ENCODE data around the gene PAQR7. TPM values are rescaled to one million over a fixed set of nuclear protein-coding genes. Genes with fewer than 3 reads are reported as not detected.

Gene PAQR7
- total RNA-seq, 4 donors from 2014 or later: 2.3 to 5.3 (median 3.8) TPM

- TF ChIP-seq, protein P1, sequence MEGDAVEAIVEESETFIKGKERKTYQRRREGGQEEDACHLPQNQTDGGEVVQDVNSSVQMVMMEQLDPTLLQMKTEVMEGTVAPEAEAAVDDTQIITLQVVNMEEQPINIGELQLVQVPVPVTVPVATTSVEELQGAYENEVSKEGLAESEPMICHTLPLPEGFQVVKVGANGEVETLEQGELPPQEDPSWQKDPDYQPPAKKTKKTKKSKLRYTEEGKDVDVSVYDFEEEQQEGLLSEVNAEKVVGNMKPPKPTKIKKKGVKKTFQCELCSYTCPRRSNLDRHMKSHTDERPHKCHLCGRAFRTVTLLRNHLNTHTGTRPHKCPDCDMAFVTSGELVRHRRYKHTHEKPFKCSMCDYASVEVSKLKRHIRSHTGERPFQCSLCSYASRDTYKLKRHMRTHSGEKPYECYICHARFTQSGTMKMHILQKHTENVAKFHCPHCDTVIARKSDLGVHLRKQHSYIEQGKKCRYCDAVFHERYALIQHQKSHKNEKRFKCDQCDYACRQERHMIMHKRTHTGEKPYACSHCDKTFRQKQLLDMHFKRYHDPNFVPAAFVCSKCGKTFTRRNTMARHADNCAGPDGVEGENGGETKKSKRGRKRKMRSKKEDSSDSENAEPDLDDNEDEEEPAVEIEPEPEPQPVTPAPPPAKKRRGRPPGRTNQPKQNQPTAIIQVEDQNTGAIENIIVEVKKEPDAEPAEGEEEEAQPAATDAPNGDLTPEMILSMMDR (IDR thresholded peaks at IDR 0.05; ENCODE audit: low read depth): no peak
These were observed 41.0 kb upstream of the PAQR7 start for GRCh38 chr1:25916460-25916859.

DNA sequence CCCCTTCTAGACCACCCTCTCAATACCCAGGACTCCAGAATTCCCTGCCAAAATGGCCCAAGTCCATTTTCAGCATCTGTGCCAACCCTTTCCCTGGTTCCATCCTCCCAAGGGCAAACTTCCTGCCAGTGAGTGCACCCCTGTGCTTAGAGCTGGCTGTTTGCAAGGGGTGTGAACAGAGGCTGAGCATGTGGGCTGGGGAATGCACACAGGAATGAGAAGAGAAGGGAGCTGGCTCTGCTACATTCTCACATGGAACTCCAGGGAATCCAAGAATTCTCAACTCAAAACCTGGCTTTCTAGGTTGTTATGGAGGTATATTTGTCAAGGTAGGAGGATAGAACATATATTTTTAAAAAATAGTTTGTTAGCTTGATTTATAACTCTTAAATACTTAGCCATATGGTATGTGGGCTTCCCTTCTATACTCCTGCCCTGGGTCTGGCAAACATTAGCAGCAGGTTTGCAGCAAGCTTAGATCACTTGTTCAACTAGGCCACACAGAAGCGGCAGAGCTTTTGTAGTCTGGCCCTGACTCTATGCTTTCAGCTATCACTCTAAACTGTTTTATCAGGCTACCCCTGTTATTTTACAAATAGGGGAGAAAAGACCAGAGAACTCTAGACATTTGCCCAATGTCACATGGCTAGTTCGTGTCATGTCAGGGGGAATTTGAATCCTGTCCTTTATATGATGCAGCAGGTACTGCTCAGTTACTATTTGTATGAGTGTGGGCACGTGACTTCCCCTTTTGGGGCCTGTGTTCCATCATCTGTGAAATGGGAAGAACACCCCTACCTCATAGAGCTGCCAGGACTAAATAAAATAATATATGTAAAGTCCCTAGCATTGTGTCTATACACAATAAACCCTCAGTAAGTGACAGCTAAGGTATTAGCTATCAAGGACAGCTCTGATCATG, 38.8 kb upstream of the PAQR7 start:
- TF ChIP-seq, protein P1 (IDR thresholded peaks at IDR 0.05; ENCODE audit: low read depth): no peak

GRCh38 chr1:25913206-25913605, 37.7 kb upstream of the PAQR7 start:
- TF ChIP-seq, protein P1 (IDR thresholded peaks at IDR 0.05; ENCODE audit: low read depth): no peak

- TF ChIP-seq, protein P1 (IDR thresholded peaks at IDR 0.05; ENCODE audit: low read depth): no peak
These were observed 36.7 kb upstream of the PAQR7 start for GRCh38 chr1:25912076-25912831.

DNA sequence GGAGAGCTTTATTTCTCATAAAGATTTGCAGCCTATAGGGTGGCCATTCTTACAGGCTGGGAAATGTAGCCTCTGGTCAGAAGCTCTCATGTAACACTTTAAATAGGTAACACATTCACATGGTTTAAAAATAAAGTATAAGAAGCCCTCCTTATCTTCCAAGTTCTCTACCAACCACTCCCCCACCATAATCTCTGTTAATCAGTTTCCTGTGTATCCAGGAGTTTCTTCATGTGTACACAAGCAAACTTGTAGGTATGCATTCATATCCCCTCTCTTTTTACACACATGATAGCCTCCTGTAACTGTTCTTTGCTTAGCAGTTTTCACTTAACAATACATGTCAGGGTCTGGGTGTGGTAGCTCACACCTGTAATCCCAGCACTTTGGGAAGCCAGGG, 35.7 kb upstream of the PAQR7 start:
- TF ChIP-seq, protein P1 (IDR thresholded peaks at IDR 0.05; ENCODE audit: low read depth): no peak

- TF ChIP-seq, protein P1 (IDR thresholded peaks at IDR 0.05; ENCODE audit: low read depth): no peak
These were observed 33.5 kb upstream of the PAQR7 start for GRCh38 chr1:25909040-25909439.

- TF ChIP-seq, protein P1 (IDR thresholded peaks at IDR 0.05; ENCODE audit: low read depth): no peak
These were observed 32.7 kb upstream of the PAQR7 start for GRCh38 chr1:25908161-25908560.

All from subcutaneous adipose tissue (tissue), 4 donors.